ENCODE data around the gene KRT33B. TPM values are rescaled to one million over a fixed set of nuclear protein-coding genes. Genes with fewer than 3 reads are reported as not detected.
"Not testable (repeated sequence)": the region's sequence is repeated elsewhere in the genome, so short reads cannot be mapped to it uniquely, and the experiment has no call there.

The KRT33B gene
- total RNA-seq, 1 experiment from 2014 or later = not detected

GRCh38 chr17:41396340-41396739 is 26.7 kb upstream of the KRT33B start:
- Histone ChIP-seq H3K9me3 (ENCODE audit: low read length) (no peaks in the 10 kb centered on the region), H3K27me3 (ENCODE audit: low read length) (no peaks in the 10 kb centered on the region), H3K4me2 (ENCODE audit: low read depth, low read length, poor library complexity, severe bottlenecking) (no peak overlapping the region), H4K20me1 (ENCODE audit: insufficient read depth, low read depth, low read length) (no peaks in the 10 kb centered on the region), H3K9ac (ENCODE audit: low read length) (no peak overlapping the region), H2AFZ (ENCODE audit: low read length) (no peak overlapping the region), H3K36me3 (ENCODE audit: insufficient read depth, low read length) (no peaks in the 10 kb centered on the region), H3K79me2 (ENCODE audit: low read length) (no peaks in the 10 kb centered on the region), H3K27ac (ENCODE audit: low read length) (no peak overlapping the region), H3K9me2 (replicated peaks; ENCODE audit: insufficient read depth, low read length) (no peaks in the 10 kb centered on the region), H3K4me1 (ENCODE audit: low read length) (no peaks in the 10 kb centered on the region), H3K4me3 (ENCODE audit: low read length) (no peak overlapping the region)
- no peak for DNase-seq

GRCh38 chr17:41395611-41396010 is 26.0 kb upstream of the KRT33B start:
- Histone ChIP-seq H3K27me3 (ENCODE audit: low read length) (no peaks in the 10 kb centered on the region), H3K79me2 (ENCODE audit: low read length) (no peaks in the 10 kb centered on the region), H4K20me1 (ENCODE audit: insufficient read depth, low read depth, low read length) (no peaks in the 10 kb centered on the region), H3K27ac (ENCODE audit: low read length) (no peak overlapping the region), H3K36me3 (ENCODE audit: insufficient read depth, low read length) (no peaks in the 10 kb centered on the region), H3K4me3 (ENCODE audit: low read length) (no peak overlapping the region), H2AFZ (ENCODE audit: low read length) (no peak overlapping the region), H3K9me2 (replicated peaks; ENCODE audit: insufficient read depth, low read length) (no peaks in the 10 kb centered on the region), H3K9ac (ENCODE audit: low read length) (no peak overlapping the region), H3K9me3 (ENCODE audit: low read length) (no peaks in the 10 kb centered on the region), H3K4me1 (ENCODE audit: low read length) (no peaks in the 10 kb centered on the region), H3K4me2 (ENCODE audit: low read depth, low read length, poor library complexity, severe bottlenecking) (no peak overlapping the region)
- DNase-seq = no peak

GRCh38 chr17:41395044-41395443 is 25.4 kb upstream of the KRT33B start:
- H3K27ac ChIP-seq (ENCODE audit: low read length); H2AFZ ChIP-seq (ENCODE audit: low read length); H3K27me3 ChIP-seq (ENCODE audit: low read length); H3K4me2 ChIP-seq (ENCODE audit: low read depth, low read length, poor library complexity, severe bottlenecking); H3K79me2 ChIP-seq (ENCODE audit: low read length); H3K9ac ChIP-seq (ENCODE audit: low read length); H3K4me3 ChIP-seq (ENCODE audit: low read length); DNase-seq; H3K9me2 ChIP-seq (replicated peaks; ENCODE audit: insufficient read depth, low read length); H3K4me1 ChIP-seq (ENCODE audit: low read length); H4K20me1 ChIP-seq (ENCODE audit: insufficient read depth, low read depth, low read length); H3K36me3 ChIP-seq (ENCODE audit: insufficient read depth, low read length); H3K9me3 ChIP-seq (ENCODE audit: low read length): not testable (repeated sequence)

DNA sequence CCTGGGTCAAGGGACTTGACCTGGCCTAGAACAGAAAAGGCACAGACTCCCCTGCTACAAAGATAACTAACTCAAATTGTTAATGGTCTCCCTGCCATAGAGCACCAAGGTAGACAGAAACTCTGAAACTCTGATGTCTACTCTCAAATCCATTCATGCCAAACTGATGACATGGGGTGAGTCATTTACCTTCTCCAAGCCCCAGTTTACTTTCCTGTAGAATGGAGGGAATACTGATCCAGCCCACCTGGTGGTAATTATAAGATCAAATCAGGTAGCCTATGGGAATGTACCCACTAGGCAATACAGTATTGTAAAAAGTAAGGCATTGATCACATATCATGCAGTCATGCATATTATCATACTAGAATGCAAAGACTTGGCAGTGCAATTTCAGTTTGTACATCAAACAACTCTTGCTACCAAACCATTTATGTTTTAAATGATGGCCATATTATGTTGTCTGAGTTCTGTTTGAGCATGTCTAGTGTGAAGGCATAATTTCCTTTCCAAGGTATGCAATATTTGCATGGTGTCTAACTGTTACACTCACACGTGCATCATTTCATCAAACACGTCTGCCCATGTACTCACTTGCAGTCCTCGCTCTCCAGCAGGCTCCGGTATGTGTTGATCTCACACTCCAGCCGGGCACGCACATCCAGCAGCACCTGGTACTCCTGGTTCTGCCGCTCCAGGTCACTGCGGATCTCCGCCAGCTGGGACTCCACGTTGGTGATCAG is 24.8 kb upstream of the KRT33B start:
- Histone ChIP-seq H4K20me1 (ENCODE audit: insufficient read depth, low read depth, low read length) (no peaks in the 10 kb centered on the region), H3K9ac (ENCODE audit: low read length) (no peak overlapping the region), H3K27ac (ENCODE audit: low read length) (no peak overlapping the region), H2AFZ (ENCODE audit: low read length) (no peak overlapping the region), H3K4me1 (ENCODE audit: low read length) (no peaks in the 10 kb centered on the region), H3K27me3 (ENCODE audit: low read length) (no peaks in the 10 kb centered on the region), H3K9me3 (ENCODE audit: low read length) (no peaks in the 10 kb centered on the region), H3K9me2 (replicated peaks; ENCODE audit: insufficient read depth, low read length) (no peaks in the 10 kb centered on the region), H3K4me2 (ENCODE audit: low read depth, low read length, poor library complexity, severe bottlenecking) (no peak overlapping the region), H3K4me3 (ENCODE audit: low read length) (no peak overlapping the region), H3K36me3 (ENCODE audit: insufficient read depth, low read length) (no peaks in the 10 kb centered on the region), H3K79me2 (ENCODE audit: low read length) (no peaks in the 10 kb centered on the region)
- no peak for DNase-seq

GRCh38 chr17:41393826-41394225 is 24.2 kb upstream of the KRT33B start:
- H3K4me1 ChIP-seq (ENCODE audit: low read length) = no peaks in the 10 kb centered on the region
- no peak overlapping the region for H3K9ac ChIP-seq (ENCODE audit: low read length)
- DNase-seq = no peak
- H3K4me3 ChIP-seq (ENCODE audit: low read length) = no peak overlapping the region
- H3K79me2 ChIP-seq (ENCODE audit: low read length) = no peaks in the 10 kb centered on the region
- no peak overlapping the region for H3K4me2 ChIP-seq (ENCODE audit: low read depth, low read length, poor library complexity, severe bottlenecking)
- H3K9me2 ChIP-seq (replicated peaks; ENCODE audit: insufficient read depth, low read length) = no peaks in the 10 kb centered on the region
- no peak overlapping the region for H2AFZ ChIP-seq (ENCODE audit: low read length)
- H3K27ac ChIP-seq (ENCODE audit: low read length) = no peak overlapping the region
- no peaks in the 10 kb centered on the region for H3K27me3 ChIP-seq (ENCODE audit: low read length)
- no peaks in the 10 kb centered on the region for H3K36me3 ChIP-seq (ENCODE audit: insufficient read depth, low read length)
- H4K20me1 ChIP-seq (ENCODE audit: insufficient read depth, low read depth, low read length) = no peaks in the 10 kb centered on the region
- H3K9me3 ChIP-seq (ENCODE audit: low read length) = no peaks in the 10 kb centered on the region

GRCh38 chr17:41393294-41393693 is 23.7 kb upstream of the KRT33B start:
- Histone ChIP-seq H3K9me2 (replicated peaks; ENCODE audit: insufficient read depth, low read length) (no peaks in the 10 kb centered on the region), H3K4me1 (ENCODE audit: low read length) (no peaks in the 10 kb centered on the region), H3K27me3 (ENCODE audit: low read length) (no peaks in the 10 kb centered on the region), H3K36me3 (ENCODE audit: insufficient read depth, low read length) (no peaks in the 10 kb centered on the region), H3K9me3 (ENCODE audit: low read length) (no peaks in the 10 kb centered on the region), H2AFZ (ENCODE audit: low read length) (no peak overlapping the region), H4K20me1 (ENCODE audit: insufficient read depth, low read depth, low read length) (no peaks in the 10 kb centered on the region), H3K4me2 (ENCODE audit: low read depth, low read length, poor library complexity, severe bottlenecking) (no peak overlapping the region), H3K4me3 (ENCODE audit: low read length) (no peak overlapping the region), H3K27ac (ENCODE audit: low read length) (no peak overlapping the region), H3K79me2 (ENCODE audit: low read length) (no peaks in the 10 kb centered on the region), H3K9ac (ENCODE audit: low read length) (no peak overlapping the region)
- DNase-seq = no peak

GRCh38 chr17:41392278-41392677 is 22.7 kb upstream of the KRT33B start:
- H3K9me2 ChIP-seq (replicated peaks; ENCODE audit: insufficient read depth, low read length) = no peaks in the 10 kb centered on the region
- H3K4me1 ChIP-seq (ENCODE audit: low read length) = no peaks in the 10 kb centered on the region
- DNase-seq = no peak
- no peak overlapping the region for H2AFZ ChIP-seq (ENCODE audit: low read length)
- no peak overlapping the region for H3K4me2 ChIP-seq (ENCODE audit: low read depth, low read length, poor library complexity, severe bottlenecking)
- H3K27ac ChIP-seq (ENCODE audit: low read length) = no peak overlapping the region
- no peaks in the 10 kb centered on the region for H3K27me3 ChIP-seq (ENCODE audit: low read length)
- 0 out of 2 replicates have a peak, but pooled peaks cover 3% of the 10 kb centered on the region for H3K9me3 ChIP-seq (ENCODE audit: low read length)
- H3K4me3 ChIP-seq (ENCODE audit: low read length) = no peak overlapping the region
- H4K20me1 ChIP-seq (ENCODE audit: insufficient read depth, low read depth, low read length) = no peaks in the 10 kb centered on the region
- H3K9ac ChIP-seq (ENCODE audit: low read length) = no peak overlapping the region
- H3K36me3 ChIP-seq (ENCODE audit: insufficient read depth, low read length) = no peaks in the 10 kb centered on the region
- no peaks in the 10 kb centered on the region for H3K79me2 ChIP-seq (ENCODE audit: low read length)

GRCh38 chr17:41391535-41391934 is 21.9 kb upstream of the KRT33B start:
- no peaks in the 10 kb centered on the region for H3K4me1 ChIP-seq (ENCODE audit: low read length)
- DNase-seq = no peak
- H3K4me2 ChIP-seq (ENCODE audit: low read depth, low read length, poor library complexity, severe bottlenecking) = no peak overlapping the region
- no peak overlapping the region for H3K4me3 ChIP-seq (ENCODE audit: low read length)
- H3K9ac ChIP-seq (ENCODE audit: low read length) = no peak overlapping the region
- 0 out of 2 replicates have a peak, but pooled peaks cover 3% of the 10 kb centered on the region for H3K9me3 ChIP-seq (ENCODE audit: low read length)
- H3K27ac ChIP-seq (ENCODE audit: low read length) = no peak overlapping the region
- no peaks in the 10 kb centered on the region for H3K27me3 ChIP-seq (ENCODE audit: low read length)
- H3K9me2 ChIP-seq (replicated peaks; ENCODE audit: insufficient read depth, low read length) = no peaks in the 10 kb centered on the region
- no peaks in the 10 kb centered on the region for H3K36me3 ChIP-seq (ENCODE audit: insufficient read depth, low read length)
- H4K20me1 ChIP-seq (ENCODE audit: insufficient read depth, low read depth, low read length) = no peaks in the 10 kb centered on the region
- no peak overlapping the region for H2AFZ ChIP-seq (ENCODE audit: low read length)
- H3K79me2 ChIP-seq (ENCODE audit: low read length) = no peaks in the 10 kb centered on the region

Data from Karpas-422 (cell line).